C4-2B (cell line): Measurements from ENCODE around the gene VAT1L.

Experiments
- H3K27ac ChIP-seq: fragments of 450-650 bp; 2 replicates; pipeline ENCODE4 v1.5.1; 2017
- CTCF ChIP-seq: fragments of 450-650 bp; conservative IDR thresholded peaks from 2 replicates; pipeline ENCODE4 v1.5.1; 2017; ENCODE audit warnings: mild to moderate bottlenecking
- ZFX ChIP-seq: fragments of 450-650 bp; IDR thresholded peaks from 2 replicates; pipeline ENCODE4 v1.6.1; 2017

VAT1L gene

GRCh38 chr16:77928096-77928495 is 139.7 kb downstream of the VAT1L start:
- H3K27ac ChIP-seq, result no peak overlapping the region

GRCh38 chr16:77929004-77929403 is 140.6 kb downstream of the VAT1L start:
- no peak for TF ChIP-seq ZFX
- no peak overlapping the region for H3K27ac ChIP-seq

More at GRCh38 chr16:77928096-77928495, 139.7 kb downstream of the VAT1L start:
- no peak for TF ChIP-seq CTCF
- no peak for TF ChIP-seq ZFX

GRCh38 chr16:77931058-77931457 is 142.7 kb downstream of the VAT1L start:
- TF ChIP-seq ZFX, result no peak
- TF ChIP-seq CTCF, result no peak
- no peak overlapping the region for H3K27ac ChIP-seq

- H3K27ac ChIP-seq, result no peak overlapping the region
Measured at GRCh38 chr16:77937473-77938149, 149.2 kb downstream of the VAT1L start.

GRCh38 chr16:77938913-77939312 is 150.5 kb downstream of the VAT1L start:
- no peak for TF ChIP-seq ZFX
- no peak for TF ChIP-seq CTCF
- H3K27ac ChIP-seq, result no peak overlapping the region

More at GRCh38 chr16:77937473-77938149, 149.2 kb downstream of the VAT1L start:
- TF ChIP-seq ZFX (no peak), CTCF (no peak)

- H3K27ac ChIP-seq, result no peak overlapping the region
- no peak for TF ChIP-seq ZFX
- no peak for TF ChIP-seq CTCF
Measured at GRCh38 chr16:77939968-77940367, 151.6 kb downstream of the VAT1L start.

- TF ChIP-seq ZFX, result no peak
- no peak for TF ChIP-seq CTCF
- H3K27ac ChIP-seq, result no peak overlapping the region
Measured at GRCh38 chr16:77943801-77944200, 155.4 kb downstream of the VAT1L start.

GRCh38 chr16:77944631-77945030 is 156.3 kb downstream of the VAT1L start:
- H3K27ac ChIP-seq, result no peak overlapping the region
- TF ChIP-seq CTCF (no peak), ZFX (no peak)
